Measurements from ENCODE around the gene PTGS1. TPM values are rescaled to one million over a fixed set of nuclear protein-coding genes. Genes with fewer than 3 reads are reported as not detected.

Gene PTGS1
- total RNA-seq, 5 donors from 2014 or later (not counting 1 experiment from before 2014, with no cell fraction given): 0.44 to 2.0 (median 0.86) TPM

GRCh38 chr9:122382901-122383850, 12.4 kb downstream of the PTGS1 start:
- Histone ChIP-seq H3K4me1 (ENCODE audit: control insufficient read depth in 1 of 2, extremely low read depth in 1 of 2, insufficient read depth in 2 of 2, low read length in 2 of 2) (no peaks in the 10 kb centered on the region), H3K36me3 (ENCODE audit: control insufficient read depth in 2 of 2, extremely low read depth in 1 of 2, insufficient read depth in 1 of 2, low read length in 1 of 2) (no peaks in the 10 kb centered on the region), H3K27ac (ENCODE audit: low read length) (no peak overlapping the region), H3K27me3 (replicated peaks in 1 of 2; ENCODE audit: control insufficient read depth in 2 of 2, extremely low read depth in 1 of 2, insufficient read depth in 2 of 2, low read length in 1 of 2) (peaks cover 0 to 19% of the 10 kb centered on the region in 2 experiments), H3K9me3 (peaks cover 4% of the 10 kb centered on the region), H3K4me3 (ENCODE audit: control insufficient read depth in 1 of 2, extremely low read depth in 1 of 2, low read length in 1 of 2) (no peak overlapping the region)
- ChIA-PET CTCF (interaction anchor here in 1 of 2 donors (0.7 kb wide), 1 partner anchor 20 kb away, joined by 5 read pairs; no protein-coding TSS in a partner anchor), POLR2A (interaction anchor here in 1 of 2 donors (0.7 kb wide), 1 partner anchor 787 kb away, joined by 5 read pairs; no protein-coding TSS in a partner anchor)
- peaks cover 0 to 8% (median 0%) of the 10 kb centered on the region in 3 donors for H3K9me3 Mint-ChIP-seq
- peaks cover 3 to 6% of the 10 kb centered on the region in 2 donors for H3K27me3 Mint-ChIP-seq
- H3K27ac Mint-ChIP-seq: no peak overlapping the region
- no peaks in the 10 kb centered on the region for H3K4me1 Mint-ChIP-seq
- no peak for ATAC-seq (replicated peaks in 1 of 4)
- no peak for DNase-seq
- WGBS (ENCODE audit: insufficient coverage): 66% methylated on average over 13 of the region's 16 CpGs
- H3K36me3 Mint-ChIP-seq: peaks cover 2% of the 10 kb centered on the region
- H3K4me3 Mint-ChIP-seq: no peak overlapping the region

- no peaks in the 10 kb centered on the region for H3K36me3 ChIP-seq (ENCODE audit: control insufficient read depth in 2 of 2, extremely low read depth in 1 of 2, insufficient read depth in 1 of 2, low read length in 1 of 2)
- ChIA-PET POLR2A (no interaction called here), CTCF (no interaction called here)
- Mint-ChIP-seq H3K4me3 (no peak overlapping the region), H3K27me3 (peaks cover 0 to 6% of the 10 kb centered on the region in 2 donors), H3K9me3 (peaks cover 0 to 8% (median 0%) of the 10 kb centered on the region in 3 donors), H3K27ac (no peak overlapping the region), H3K36me3 (peaks cover 2% of the 10 kb centered on the region), H3K4me1 (no peaks in the 10 kb centered on the region)
- DNase-seq (no peak), ATAC-seq (replicated peaks in 1 of 4) (no peak)
- H3K4me1 ChIP-seq (ENCODE audit: control insufficient read depth in 1 of 2, extremely low read depth in 1 of 2, insufficient read depth in 2 of 2, low read length in 2 of 2): no peaks in the 10 kb centered on the region
- peaks cover 4% of the 10 kb centered on the region for H3K9me3 ChIP-seq
- H3K27ac ChIP-seq (ENCODE audit: low read length): no peak overlapping the region
- H3K27me3 ChIP-seq (replicated peaks in 1 of 2; ENCODE audit: control insufficient read depth in 2 of 2, extremely low read depth in 1 of 2, insufficient read depth in 2 of 2, low read length in 1 of 2): peaks cover 0 to 13% of the 10 kb centered on the region in 2 experiments
- 75% methylated on average over 4 of the region's 7 CpGs for WGBS (ENCODE audit: insufficient coverage)
- no peak overlapping the region for H3K4me3 ChIP-seq (ENCODE audit: control insufficient read depth in 1 of 2, extremely low read depth in 1 of 2, low read length in 1 of 2)
Observed at GRCh38 chr9:122383992-122384461, 13.2 kb downstream of the PTGS1 start.

DNA sequence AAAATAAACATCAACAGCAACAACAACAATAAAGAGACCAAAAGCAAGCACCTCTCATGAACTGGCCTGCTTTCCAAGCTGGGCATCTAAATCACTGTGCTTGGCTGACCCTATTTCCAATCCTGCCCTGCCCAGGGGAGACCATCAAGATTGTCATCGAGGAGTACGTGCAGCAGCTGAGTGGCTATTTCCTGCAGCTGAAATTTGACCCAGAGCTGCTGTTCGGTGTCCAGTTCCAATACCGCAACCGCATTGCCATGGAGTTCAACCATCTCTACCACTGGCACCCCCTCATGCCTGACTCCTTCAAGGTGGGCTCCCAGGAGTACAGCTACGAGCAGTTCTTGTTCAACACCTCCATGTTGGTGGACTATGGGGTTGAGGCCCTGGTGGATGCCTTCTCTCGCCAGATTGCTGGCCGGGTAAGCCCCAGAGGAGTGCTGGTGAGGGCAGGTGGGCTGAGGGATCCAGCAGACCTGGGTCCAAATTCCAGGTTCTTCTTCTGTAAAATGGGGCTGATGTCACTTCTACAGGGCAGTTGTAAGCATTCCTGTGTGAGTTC, 15.6 kb downstream of the PTGS1 start:
- Mint-ChIP-seq H3K36me3 (no peaks in the 10 kb centered on the region), H3K4me3 (no peak overlapping the region), H3K27me3 (peaks cover 13 to 18% of the 10 kb centered on the region in 2 donors), H3K4me1 (peaks cover 0 to 8% (median 4%) of the 10 kb centered on the region in 3 donors), H3K27ac (no peak overlapping the region), H3K9me3 (no peaks in the 10 kb centered on the region)
- Histone ChIP-seq H3K36me3 (ENCODE audit: control insufficient read depth in 2 of 2, extremely low read depth in 1 of 2, insufficient read depth in 1 of 2, low read length in 1 of 2) (no peaks in the 10 kb centered on the region), H3K9me3 (no peaks in the 10 kb centered on the region), H3K4me1 (ENCODE audit: control insufficient read depth in 1 of 2, extremely low read depth in 1 of 2, insufficient read depth in 2 of 2, low read length in 2 of 2) (no peaks in the 10 kb centered on the region), H3K27ac (ENCODE audit: low read length) (no peak overlapping the region), H3K27me3 (replicated peaks in 1 of 2; ENCODE audit: control insufficient read depth in 2 of 2, extremely low read depth in 1 of 2, insufficient read depth in 2 of 2, low read length in 1 of 2) (peaks cover 0 to 26% of the 10 kb centered on the region in 2 experiments), H3K4me3 (ENCODE audit: control insufficient read depth in 1 of 2, extremely low read depth in 1 of 2, low read length in 1 of 2) (no peak overlapping the region)
- POLR2A ChIA-PET: interaction anchor here in 1 of 2 donors (0.6 kb wide), 1 partner anchor 9 kb away, joined by 3 read pairs; no protein-coding TSS in a partner anchor
- CTCF ChIA-PET: no interaction called here
- no peak for ATAC-seq (replicated peaks in 1 of 4)
- WGBS (ENCODE audit: insufficient coverage): 100% methylated on average over 4 of the region's 8 CpGs
- no peak for DNase-seq

DNA sequence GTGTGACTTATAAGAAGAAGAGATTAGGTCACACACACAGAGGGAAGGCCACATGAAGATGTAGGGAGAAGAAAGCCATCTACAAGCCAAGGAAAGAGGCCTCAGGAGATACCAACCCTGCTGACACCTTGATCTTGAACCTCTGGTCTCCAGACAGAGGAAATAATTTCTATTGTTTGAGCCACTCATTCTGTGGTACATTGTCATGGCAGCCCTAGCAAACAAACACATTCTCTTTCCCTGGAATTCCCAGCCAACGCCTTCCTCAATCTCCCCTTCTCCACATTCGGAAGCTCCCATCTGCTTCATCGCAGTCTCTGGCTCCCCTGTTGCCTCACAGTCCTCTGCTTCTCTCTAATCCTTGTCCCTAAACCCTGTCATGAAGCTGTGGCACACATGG, 16.7 kb downstream of the PTGS1 start:
- no peak for ATAC-seq (replicated peaks in 1 of 4)
- whole genome bisulfite sequencing (ENCODE audit: insufficient coverage): 85% methylated on average over 3 of the region's 3 CpGs
- Mint-ChIP-seq H3K4me3 (no peak overlapping the region), H3K27ac (no peak overlapping the region), H3K27me3 (peaks cover 13 to 17% of the 10 kb centered on the region in 2 donors), H3K36me3 (no peaks in the 10 kb centered on the region), H3K4me1 (peaks cover 0 to 8% (median 4%) of the 10 kb centered on the region in 3 donors), H3K9me3 (no peaks in the 10 kb centered on the region)
- ChIA-PET CTCF (no interaction called here), POLR2A (no interaction called here)
- H3K4me3 ChIP-seq (ENCODE audit: control insufficient read depth in 1 of 2, extremely low read depth in 1 of 2, low read length in 1 of 2): no peak overlapping the region
- no peak for DNase-seq
- no peaks in the 10 kb centered on the region for H3K4me1 ChIP-seq (ENCODE audit: control insufficient read depth in 1 of 2, extremely low read depth in 1 of 2, insufficient read depth in 2 of 2, low read length in 2 of 2)
- H3K36me3 ChIP-seq (ENCODE audit: control insufficient read depth in 2 of 2, extremely low read depth in 1 of 2, insufficient read depth in 1 of 2, low read length in 1 of 2): no peaks in the 10 kb centered on the region
- no peaks in the 10 kb centered on the region for H3K9me3 ChIP-seq
- peaks cover 0 to 29% of the 10 kb centered on the region in 2 experiments for H3K27me3 ChIP-seq (replicated peaks in 1 of 2; ENCODE audit: control insufficient read depth in 2 of 2, extremely low read depth in 1 of 2, insufficient read depth in 2 of 2, low read length in 1 of 2)
- no peak overlapping the region for H3K27ac ChIP-seq (ENCODE audit: low read length)

DNA sequence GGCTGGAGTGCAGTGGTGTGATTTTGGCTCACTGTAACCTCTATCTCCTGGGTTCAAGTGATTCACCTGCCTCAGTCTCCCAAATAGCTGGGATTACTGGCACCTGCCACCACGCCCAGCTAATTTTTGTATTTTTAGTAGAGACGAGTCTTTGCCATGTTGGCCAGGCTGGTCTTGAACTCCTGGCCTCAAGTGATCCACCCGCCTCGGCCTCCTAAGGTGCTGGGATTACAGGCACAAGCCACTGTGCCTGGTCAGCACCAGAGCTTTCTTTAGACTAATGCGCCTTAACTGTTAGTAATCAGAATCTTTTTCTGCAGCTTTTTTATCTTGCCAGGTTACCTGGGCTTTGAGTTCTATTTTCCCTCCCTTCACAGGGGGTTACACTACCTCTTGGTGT, 18.4 kb downstream of the PTGS1 start:
- H3K27ac ChIP-seq (ENCODE audit: low read length): no peak overlapping the region
- no peak overlapping the region for H3K27ac Mint-ChIP-seq
- ChIA-PET CTCF (interaction anchor here (0.5 to 0.6 kb wide), 3 partner anchors 654 to 896 kb away, joined by 3 to 7 read pairs (median 5); no protein-coding TSS in a partner anchor), POLR2A (no interaction called here)
- peaks cover 0 to 8% (median 4%) of the 10 kb centered on the region in 3 donors for H3K4me1 Mint-ChIP-seq
- no peak for DNase-seq
- WGBS (ENCODE audit: insufficient coverage): 81% methylated on average over 4 of the region's 5 CpGs
- H3K36me3 Mint-ChIP-seq: no peaks in the 10 kb centered on the region
- no peaks in the 10 kb centered on the region for H3K9me3 ChIP-seq
- H3K4me1 ChIP-seq (ENCODE audit: control insufficient read depth in 1 of 2, extremely low read depth in 1 of 2, insufficient read depth in 2 of 2, low read length in 2 of 2): no peaks in the 10 kb centered on the region
- H3K36me3 ChIP-seq (ENCODE audit: control insufficient read depth in 2 of 2, extremely low read depth in 1 of 2, insufficient read depth in 1 of 2, low read length in 1 of 2): no peaks in the 10 kb centered on the region
- H3K27me3 Mint-ChIP-seq: peaks cover 13 to 23% of the 10 kb centered on the region in 2 donors
- no peak for ATAC-seq (replicated peaks in 1 of 4)
- H3K4me3 Mint-ChIP-seq: no peak overlapping the region
- H3K27me3 ChIP-seq (replicated peaks in 1 of 2; ENCODE audit: control insufficient read depth in 2 of 2, extremely low read depth in 1 of 2, insufficient read depth in 2 of 2, low read length in 1 of 2): peaks cover 0 to 22% of the 10 kb centered on the region in 2 experiments
- no peak overlapping the region for H3K4me3 ChIP-seq (ENCODE audit: control insufficient read depth in 1 of 2, extremely low read depth in 1 of 2, low read length in 1 of 2)
- H3K9me3 Mint-ChIP-seq: no peaks in the 10 kb centered on the region

DNA sequence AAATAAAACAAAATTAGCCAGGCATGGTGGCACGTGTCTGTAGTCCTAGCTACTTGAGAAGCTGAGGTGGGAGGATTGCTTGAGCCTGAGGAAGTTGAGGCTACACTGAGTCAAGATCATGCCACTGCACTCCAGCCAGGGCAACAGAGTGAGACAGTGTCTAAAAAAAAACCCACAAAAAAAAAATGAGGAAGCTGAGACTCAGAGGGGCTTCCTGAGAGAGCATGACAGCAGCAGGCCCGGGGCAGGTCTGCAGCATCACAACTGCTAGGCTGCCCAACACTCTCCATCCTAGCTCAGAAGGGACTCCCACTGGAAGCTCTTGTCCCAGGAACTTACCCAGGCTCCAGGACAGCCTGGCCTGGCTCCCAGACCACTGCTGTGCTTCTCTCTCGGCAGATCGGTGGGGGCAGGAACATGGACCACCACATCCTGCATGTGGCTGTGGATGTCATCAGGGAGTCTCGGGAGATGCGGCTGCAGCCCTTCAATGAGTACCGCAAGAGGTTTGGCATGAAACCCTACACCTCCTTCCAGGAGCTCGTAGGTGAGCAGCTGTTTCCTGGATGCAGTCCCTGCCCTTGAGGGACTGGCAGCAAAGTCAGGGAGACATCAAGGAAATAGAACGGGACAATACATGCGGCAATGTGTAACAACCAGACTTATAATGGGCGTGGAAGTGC, 19.1 kb downstream of the PTGS1 start:
- peaks cover 13 to 30% of the 10 kb centered on the region in 2 donors for H3K27me3 Mint-ChIP-seq
- no peak overlapping the region for H3K27ac Mint-ChIP-seq
- DNase-seq (no peak), ATAC-seq (replicated peaks in 1 of 4) (no peak)
- Histone ChIP-seq H3K4me3 (ENCODE audit: control insufficient read depth in 1 of 2, extremely low read depth in 1 of 2, low read length in 1 of 2) (no peak overlapping the region), H3K4me1 (ENCODE audit: control insufficient read depth in 1 of 2, extremely low read depth in 1 of 2, insufficient read depth in 2 of 2, low read length in 2 of 2) (no peaks in the 10 kb centered on the region), H3K27ac (ENCODE audit: low read length) (no peak overlapping the region), H3K9me3 (no peaks in the 10 kb centered on the region), H3K27me3 (replicated peaks in 1 of 2; ENCODE audit: control insufficient read depth in 2 of 2, extremely low read depth in 1 of 2, insufficient read depth in 2 of 2, low read length in 1 of 2) (peaks cover 0 to 21% of the 10 kb centered on the region in 2 experiments), H3K36me3 (ENCODE audit: control insufficient read depth in 2 of 2, extremely low read depth in 1 of 2, insufficient read depth in 1 of 2, low read length in 1 of 2) (no peaks in the 10 kb centered on the region)
- peaks cover 0 to 8% (median 4%) of the 10 kb centered on the region in 3 donors for H3K4me1 Mint-ChIP-seq
- H3K4me3 Mint-ChIP-seq: no peak overlapping the region
- ChIA-PET POLR2A (no interaction called here), CTCF (no interaction called here)
- no peaks in the 10 kb centered on the region for H3K9me3 Mint-ChIP-seq
- WGBS (ENCODE audit: insufficient coverage): 22% methylated on average over 9 of the region's 11 CpGs
- no peaks in the 10 kb centered on the region for H3K36me3 Mint-ChIP-seq

All from T-cell (primary cell).